Measurements from ENCODE around the gene TNS1. TPM values are rescaled to one million over a fixed set of nuclear protein-coding genes. Genes with fewer than 3 reads are reported as not detected.
A peak's percentile ranks its signal among the peaks of the same experiment; 100 is the strongest.

The TNS1 gene
- total RNA-seq, 1 donor from 2014 or later: 0.13 TPM

DNA sequence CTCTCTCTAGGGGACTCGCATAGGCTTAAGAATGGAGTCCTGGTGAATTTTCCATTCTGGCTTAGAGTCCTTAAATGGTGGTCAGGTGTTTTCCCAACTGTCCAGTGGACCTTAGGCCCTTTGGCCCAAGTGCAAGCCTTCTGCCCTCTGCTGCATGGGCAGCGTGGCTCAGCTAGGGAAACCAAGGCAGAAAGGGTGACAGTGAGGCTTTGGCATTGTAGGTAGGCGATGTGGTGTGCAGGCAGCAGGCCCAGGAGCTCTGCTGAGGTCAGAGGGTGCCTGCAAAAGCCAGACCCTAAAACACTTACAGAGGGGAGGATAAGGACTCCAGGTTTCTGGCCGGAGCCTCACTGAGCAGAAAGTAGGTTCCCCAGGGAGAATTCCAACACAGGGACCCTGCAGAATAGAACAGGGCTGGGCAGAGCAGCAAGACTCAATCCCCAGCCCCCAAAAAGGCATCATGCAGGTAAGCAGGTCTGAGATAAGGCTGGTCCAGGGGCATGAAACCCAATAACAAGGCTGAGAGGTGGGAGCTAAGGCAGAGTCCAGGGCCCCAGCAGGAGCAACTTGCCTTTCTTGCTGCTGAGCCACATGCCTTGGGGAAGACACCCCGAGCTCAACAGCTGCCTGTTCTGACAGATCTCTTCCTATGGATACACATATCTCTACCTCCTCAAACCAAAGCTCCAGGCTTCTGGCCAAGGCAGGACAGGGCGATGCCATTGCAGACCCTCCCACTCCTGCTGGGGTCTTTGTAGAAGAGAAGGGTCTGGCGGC is 199.7 kb downstream of the TNS1 start:
- H3K36me3 Mint-ChIP-seq (ENCODE audit: low read depth): no peaks in the 10 kb centered on the region
- H3K27ac Mint-ChIP-seq: no peak overlapping the region
- no peaks in the 10 kb centered on the region for H3K27me3 Mint-ChIP-seq
- TF ChIP-seq, protein P1, sequence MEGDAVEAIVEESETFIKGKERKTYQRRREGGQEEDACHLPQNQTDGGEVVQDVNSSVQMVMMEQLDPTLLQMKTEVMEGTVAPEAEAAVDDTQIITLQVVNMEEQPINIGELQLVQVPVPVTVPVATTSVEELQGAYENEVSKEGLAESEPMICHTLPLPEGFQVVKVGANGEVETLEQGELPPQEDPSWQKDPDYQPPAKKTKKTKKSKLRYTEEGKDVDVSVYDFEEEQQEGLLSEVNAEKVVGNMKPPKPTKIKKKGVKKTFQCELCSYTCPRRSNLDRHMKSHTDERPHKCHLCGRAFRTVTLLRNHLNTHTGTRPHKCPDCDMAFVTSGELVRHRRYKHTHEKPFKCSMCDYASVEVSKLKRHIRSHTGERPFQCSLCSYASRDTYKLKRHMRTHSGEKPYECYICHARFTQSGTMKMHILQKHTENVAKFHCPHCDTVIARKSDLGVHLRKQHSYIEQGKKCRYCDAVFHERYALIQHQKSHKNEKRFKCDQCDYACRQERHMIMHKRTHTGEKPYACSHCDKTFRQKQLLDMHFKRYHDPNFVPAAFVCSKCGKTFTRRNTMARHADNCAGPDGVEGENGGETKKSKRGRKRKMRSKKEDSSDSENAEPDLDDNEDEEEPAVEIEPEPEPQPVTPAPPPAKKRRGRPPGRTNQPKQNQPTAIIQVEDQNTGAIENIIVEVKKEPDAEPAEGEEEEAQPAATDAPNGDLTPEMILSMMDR (IDR thresholded peaks at IDR 0.05): no peak
- ChIA-PET POLR2A (no interaction called here), CTCF (no interaction called here)
- H3K9me3 Mint-ChIP-seq: no peaks in the 10 kb centered on the region
- H3K4me1 Mint-ChIP-seq: peaks cover 11% of the 10 kb centered on the region
- ATAC-seq (ENCODE audit: low read depth): no peak
- DNase-seq: peak; percentile 9
- intact Hi-C loops (cut with micrococcal nuclease): no loop called here
- H3K4me3 Mint-ChIP-seq: no peak overlapping the region

DNA sequence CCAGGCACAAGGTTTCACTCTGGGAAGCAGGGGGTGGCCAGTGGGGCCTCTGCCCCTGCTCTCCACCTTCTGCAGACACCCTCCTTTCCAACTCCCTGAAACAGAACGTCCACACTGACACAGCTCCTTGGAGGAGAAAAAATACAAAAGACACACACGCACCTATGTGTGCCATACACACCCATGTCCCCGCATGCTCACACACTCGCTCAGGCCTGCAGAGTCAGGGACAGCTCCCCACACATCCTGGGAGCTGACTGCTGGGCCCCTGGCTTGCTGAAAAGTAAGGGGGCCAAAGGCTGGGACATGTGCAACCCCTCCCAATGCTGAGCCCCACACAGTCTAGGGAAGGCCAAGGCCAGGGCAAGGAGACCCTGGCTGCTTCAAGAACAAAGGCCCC is 200.5 kb downstream of the TNS1 start:
- intact Hi-C loops (cut with micrococcal nuclease): no loop called here
- POLR2A ChIA-PET: no interaction called here
- no peak for DNase-seq
- Mint-ChIP-seq H3K27me3 (no peaks in the 10 kb centered on the region), H3K4me3 (no peak overlapping the region), H3K27ac (no peak overlapping the region), H3K36me3 (ENCODE audit: low read depth) (no peaks in the 10 kb centered on the region), H3K4me1 (peaks cover 17% of the 10 kb centered on the region), H3K9me3 (no peaks in the 10 kb centered on the region)
- TF ChIP-seq, protein P1 (IDR thresholded peaks at IDR 0.05): no peak
- CTCF ChIA-PET: no interaction called here
- ATAC-seq (ENCODE audit: low read depth): no peak

DNA sequence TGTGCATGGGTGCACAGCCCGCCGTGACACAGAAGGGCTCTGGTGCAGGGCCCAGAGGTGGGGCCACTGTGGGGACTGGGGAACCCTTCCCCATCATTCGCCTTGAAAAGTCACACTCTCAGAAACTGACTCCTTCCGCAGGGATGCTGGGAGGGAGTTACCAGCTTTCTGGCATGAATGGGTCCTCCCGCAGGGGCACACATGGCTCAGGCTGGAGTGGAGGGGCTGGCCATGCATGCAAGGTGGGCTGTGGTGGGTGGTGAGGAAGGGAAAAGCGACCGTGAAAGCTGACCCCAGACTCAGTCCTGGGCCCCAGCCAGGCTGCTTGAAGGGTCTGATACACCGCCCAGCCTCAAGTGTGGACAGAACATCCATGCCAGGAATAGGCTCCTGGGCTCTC is 201.1 kb downstream of the TNS1 start:
- POLR2A ChIA-PET: no interaction called here
- H3K36me3 Mint-ChIP-seq (ENCODE audit: low read depth): no peaks in the 10 kb centered on the region
- TF ChIP-seq, protein P1 (IDR thresholded peaks at IDR 0.05): no peak
- CTCF ChIA-PET: no interaction called here
- no peak for ATAC-seq (ENCODE audit: low read depth)
- intact Hi-C loops (cut with micrococcal nuclease): no loop called here
- H3K27ac Mint-ChIP-seq: no peak overlapping the region
- H3K4me3 Mint-ChIP-seq: no peak overlapping the region
- H3K27me3 Mint-ChIP-seq: no peaks in the 10 kb centered on the region
- DNase-seq: no peak
- H3K4me1 Mint-ChIP-seq: peaks cover 17% of the 10 kb centered on the region
- no peaks in the 10 kb centered on the region for H3K9me3 Mint-ChIP-seq

DNA sequence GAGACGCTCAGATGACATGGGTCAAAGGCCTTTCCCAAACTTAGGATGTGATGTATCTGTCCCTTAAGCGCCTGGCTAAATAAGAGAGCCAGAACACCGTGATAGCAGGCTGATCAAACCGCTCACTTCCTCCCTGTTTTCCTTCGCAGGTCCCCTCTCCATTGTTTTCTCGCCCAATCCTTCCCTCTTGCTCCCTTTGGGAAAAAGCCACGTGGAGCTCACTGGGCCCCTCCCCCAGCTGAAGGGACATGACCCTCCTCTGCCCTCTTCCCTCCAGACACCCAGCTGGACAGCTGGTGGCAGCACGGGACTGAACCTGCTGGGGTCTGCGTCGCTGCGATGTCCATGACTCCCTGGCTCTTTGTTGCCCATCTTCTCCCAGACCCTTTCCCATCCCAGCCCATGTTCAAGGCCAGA is 201.7 kb downstream of the TNS1 start:
- ATAC-seq (ENCODE audit: low read depth): no peak
- TF ChIP-seq, protein P1 (IDR thresholded peaks at IDR 0.05): no peak
- no peaks in the 10 kb centered on the region for H3K27me3 Mint-ChIP-seq

DNA sequence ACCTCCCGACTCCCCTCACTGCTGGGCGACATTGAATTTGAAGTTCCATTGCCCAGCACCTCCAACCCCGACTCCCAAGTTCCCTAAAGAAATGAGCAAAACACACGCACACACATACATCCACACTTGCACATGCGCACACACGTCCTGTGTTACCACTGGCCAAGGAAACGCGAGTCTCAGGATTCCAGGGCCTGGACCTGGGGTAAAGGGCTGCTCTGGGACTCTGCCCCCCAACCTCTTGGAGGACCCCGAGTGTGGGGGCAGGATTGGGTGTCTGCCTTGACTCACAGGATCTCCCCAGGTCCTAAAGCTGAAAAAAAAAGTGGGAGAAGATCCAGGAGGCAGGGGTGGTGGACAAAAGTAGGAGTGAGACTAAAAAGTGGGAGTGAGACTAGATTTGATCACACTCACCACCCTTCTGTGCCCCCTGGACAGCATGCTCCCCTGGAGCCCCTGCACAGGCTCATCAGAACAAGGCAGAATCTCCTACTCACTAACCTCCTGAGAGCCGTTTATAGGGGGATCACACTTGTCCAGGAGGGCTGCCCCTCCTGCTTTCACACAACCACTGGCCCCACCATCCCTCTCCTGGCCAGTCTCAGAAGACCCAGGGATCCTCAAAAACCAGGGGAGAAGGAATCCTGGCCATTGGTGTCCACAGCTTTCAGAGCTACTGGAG is 202.2 kb downstream of the TNS1 start:
- Mint-ChIP-seq H3K27me3 (no peaks in the 10 kb centered on the region), H3K4me1 (peaks cover 17% of the 10 kb centered on the region), H3K4me3 (no peak overlapping the region), H3K36me3 (ENCODE audit: low read depth) (no peaks in the 10 kb centered on the region), H3K27ac (no peak overlapping the region), H3K9me3 (no peaks in the 10 kb centered on the region)
- ATAC-seq (ENCODE audit: low read depth) (no peak), DNase-seq (no peak)
- intact Hi-C loops (cut with micrococcal nuclease): no loop called here
- ChIA-PET CTCF (interaction anchor here (0.6 to 3.0 kb wide), 2 partner anchors 15 to 1285 kb away, joined by 3 to 14 read pairs; no protein-coding TSS in a partner anchor), POLR2A (no interaction called here)
- TF ChIP-seq, protein P1 (IDR thresholded peaks at IDR 0.05): no peak

More for the DNA sequence above, 201.7 kb downstream of the TNS1 start:
- peaks cover 17% of the 10 kb centered on the region for H3K4me1 Mint-ChIP-seq
- no peaks in the 10 kb centered on the region for H3K36me3 Mint-ChIP-seq (ENCODE audit: low read depth)
- intact Hi-C loops (cut with micrococcal nuclease): no loop called here
- no peaks in the 10 kb centered on the region for H3K9me3 Mint-ChIP-seq
- POLR2A ChIA-PET: no interaction called here
- no peak overlapping the region for H3K4me3 Mint-ChIP-seq
- CTCF ChIA-PET: interaction anchor here (0.6 kb wide), 1 partner anchor 1284 kb away, joined by 3 read pairs; no protein-coding TSS in a partner anchor
- no peak for DNase-seq
- no peak overlapping the region for H3K27ac Mint-ChIP-seq

Measured in activated B cell treated with CpG ODN at 0.5 μM for 24 hours (primary cell).